Peyer's patch (tissue), 4 donors: Measurements from ENCODE around the gene XRCC2. TPM values are rescaled to one million over a fixed set of nuclear protein-coding genes. Genes with fewer than 3 reads are reported as not detected.
"Not testable (repeated sequence)": the region's sequence is repeated elsewhere in the genome, so short reads cannot be mapped to it uniquely, and the experiment has no call there.

Experiments
- DNase-seq, 3 donors: peaks; one replicate each; pipeline ENCODE4 v3.0.0-alpha.2; 2017 to 2019
- H3K27ac ChIP-seq, 4 donors: fragments of 200-600 bp; sonication (generic); one replicate each; pipeline ENCODE4 v1.5.1; 2016 to 2019
- H3K27me3 ChIP-seq, 2 donors: fragments of 200-600 bp; sonication (generic); one replicate each; pipeline ENCODE4 v1.5.1; 2019
- H3K36me3 ChIP-seq, 3 donors: fragments of 200-600 bp; sonication (generic); one replicate each; pipeline ENCODE4 v1.5.1; 2016 to 2019
- H3K4me1 ChIP-seq, 4 donors: fragments of 200-600 bp; sonication (generic); one replicate each; pipeline ENCODE4 v1.5.1; 2016 to 2019
- H3K4me3 ChIP-seq, 4 donors: fragments of 200-600 bp; sonication (generic); 1 replicate in 3 of 4; 2 replicates in 1 of 4; pipeline ENCODE4 v1.5.1; 2016 to 2019; ENCODE audit warnings: mild to moderate bottlenecking in 1 of 4
- H3K9me3 ChIP-seq, 4 donors: fragments of 200-600 bp; sonication (generic); one replicate each; pipeline ENCODE4 v1.5.1; 2016 to 2019; ENCODE audit warnings: mild to moderate bottlenecking in 1 of 4
- CTCF ChIP-seq, 6 experiments: fragments of 450-650 bp in 4 of 6; fragments of 200-600 bp in 2 of 6; sonication (generic) in 1 of 6; IDR thresholded peaks; one replicate each; pipeline ENCODE4 v1.5.1; 2017 to 2019; ENCODE audit warnings: antibody characterized with exemption in 6 of 6, mild to moderate bottlenecking in 3 of 6, moderate library complexity in 1 of 6
- POLR2A ChIP-seq, 2 donors: fragments of 450-650 bp; IDR thresholded peaks; one replicate each; pipeline ENCODE4 v1.5.1; 2017; ENCODE audit warnings: antibody characterized with exemption in 2 of 2, mild to moderate bottlenecking in 2 of 2, moderate library complexity in 2 of 2
- total RNA-seq, 4 donors: library from RNA; depleted of rRNA; stranded (reverse); fragments of >200 nt; gene quantifications; one replicate each; pipeline ENCODE4 v1.1.0, GENCODE V29; 2016

The XRCC2 gene
- total RNA-seq, 4 donors from 2014 or later, result 1.2 to 10.7 (median 1.8) TPM

DNA sequence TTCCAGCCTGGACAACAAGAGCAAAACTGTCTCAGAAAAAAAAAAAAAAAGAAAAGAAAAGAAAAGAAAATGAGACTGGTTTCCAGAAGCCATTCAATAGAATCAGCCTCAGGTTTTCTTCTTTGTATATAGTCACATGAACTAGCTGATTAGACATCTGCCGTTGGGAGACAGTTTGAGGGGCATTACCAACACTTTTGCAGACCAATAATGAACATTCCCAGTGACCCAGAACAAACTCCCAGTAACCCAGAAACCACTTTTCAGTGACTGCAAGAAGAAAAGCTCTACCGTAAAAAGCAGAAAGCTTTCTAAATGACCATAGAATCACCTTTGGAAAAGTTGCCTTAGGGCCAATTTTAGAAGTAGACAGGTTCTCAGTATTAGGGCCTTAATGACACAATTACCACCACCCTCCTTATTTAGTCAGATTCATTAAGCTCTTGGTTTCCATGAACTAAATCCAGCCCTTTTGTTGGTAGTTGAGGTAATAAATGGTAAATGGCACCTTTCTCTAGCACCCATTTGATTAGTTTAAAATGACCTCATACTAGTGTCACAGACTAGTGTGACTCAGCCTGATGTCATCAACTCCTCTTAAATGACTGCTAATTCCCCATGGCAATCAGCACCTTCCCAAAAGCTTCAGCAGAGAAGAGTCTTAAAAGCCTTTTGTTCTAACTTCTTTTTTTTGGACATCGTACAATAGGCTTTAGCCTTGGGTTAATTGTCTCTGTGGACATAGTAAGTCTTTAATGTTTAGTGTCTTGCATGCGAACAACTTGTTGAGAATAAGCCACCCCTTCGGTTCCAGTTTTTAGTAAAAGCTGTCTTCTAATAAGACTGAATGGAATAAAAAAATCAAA, 33.6 kb upstream of the XRCC2 start:
- H3K4me3 ChIP-seq, result no peak overlapping the region

GRCh38 chr7:152704796-152705384, 28.9 kb upstream of the XRCC2 start:
- H3K9me3 ChIP-seq, result peaks cover 0 to 16% (median 0%) of the 10 kb centered on the region in 4 donors
- no peaks in the 10 kb centered on the region for H3K27me3 ChIP-seq
- TF ChIP-seq CTCF (IDR thresholded peaks at IDR 0.05), result no peak
- no peak for TF ChIP-seq POLR2A (IDR thresholded peaks at IDR 0.05)
- no peaks in the 10 kb centered on the region for H3K36me3 ChIP-seq
- no peak overlapping the region for H3K27ac ChIP-seq
- no peak overlapping the region for H3K4me3 ChIP-seq
- DNase-seq, result no peak
- no peaks in the 10 kb centered on the region for H3K4me1 ChIP-seq

More for the DNA sequence above, 33.6 kb upstream of the XRCC2 start:
- Histone ChIP-seq H3K9me3 (peaks cover 0 to 10% (median 0%) of the 10 kb centered on the region in 4 donors), H3K27me3 (no peaks in the 10 kb centered on the region), H3K4me1 (no peaks in the 10 kb centered on the region), H3K27ac (no peak overlapping the region), H3K36me3 (no peaks in the 10 kb centered on the region)
- no peak for DNase-seq
- TF ChIP-seq POLR2A (IDR thresholded peaks at IDR 0.05) (no peak), CTCF (IDR thresholded peaks at IDR 0.05) (no peak)

DNA sequence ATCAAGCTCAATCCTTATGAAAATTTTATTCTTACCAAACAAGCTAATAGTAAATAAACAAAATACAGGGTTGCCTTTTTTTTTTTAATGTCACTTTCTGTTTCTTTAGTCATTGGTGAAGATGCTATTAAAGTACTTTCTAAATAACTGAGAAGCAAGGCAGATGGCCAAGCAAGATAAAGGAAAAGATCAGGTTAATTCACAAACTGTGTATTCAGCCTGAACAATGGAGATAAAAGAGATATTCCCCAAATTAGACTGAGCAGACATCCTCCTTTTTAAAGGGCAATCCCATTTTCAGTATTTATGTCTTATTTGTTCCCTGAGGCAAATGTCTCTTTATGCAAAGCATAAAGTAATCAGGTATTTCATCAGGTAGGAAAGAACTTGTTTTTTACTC, 23.1 kb upstream of the XRCC2 start:
- Histone ChIP-seq H3K36me3 (no peaks in the 10 kb centered on the region), H3K9me3 (peaks cover 0 to 2% (median 0%) of the 10 kb centered on the region in 4 donors), H3K4me1 (no peaks in the 10 kb centered on the region), H3K27me3 (no peaks in the 10 kb centered on the region), H3K27ac (no peak overlapping the region), H3K4me3 (no peak overlapping the region)
- TF ChIP-seq POLR2A (IDR thresholded peaks at IDR 0.05), result no peak
- DNase-seq, result no peak

DNA sequence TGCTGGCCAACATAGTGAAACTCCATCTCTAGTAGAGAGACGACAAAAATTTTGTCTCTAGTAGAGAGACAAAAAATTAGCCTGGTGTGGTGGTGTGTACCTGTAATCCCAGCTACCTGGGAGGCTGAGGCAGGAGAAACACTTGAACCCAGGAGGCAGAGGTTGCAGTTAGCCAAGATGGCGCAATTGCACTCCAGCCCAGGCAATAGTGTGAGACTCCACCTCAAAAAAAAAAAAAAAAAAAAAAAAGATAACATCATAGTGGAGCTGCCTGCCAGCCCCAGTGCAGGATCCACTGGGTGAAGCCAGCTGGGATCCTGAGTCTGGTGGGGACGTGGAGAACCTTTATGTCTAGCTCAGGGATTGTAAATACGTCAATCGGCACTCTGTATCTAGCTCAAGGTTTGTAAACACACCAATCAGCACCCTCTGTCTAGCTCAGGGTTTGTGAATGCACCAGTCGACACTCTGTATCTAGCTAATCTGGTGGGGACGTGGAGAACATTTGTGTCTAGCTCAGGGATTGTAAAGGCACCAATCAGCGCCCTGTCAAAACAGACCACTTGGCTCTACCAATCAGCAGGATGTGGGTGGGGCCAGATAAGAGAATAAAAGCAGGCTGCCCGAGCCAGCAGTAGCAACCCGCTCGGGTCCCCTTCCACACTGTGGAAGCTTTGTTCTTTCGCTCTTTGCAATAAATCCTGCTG, 21.5 kb upstream of the XRCC2 start:
- H3K4me1 ChIP-seq, H3K27ac ChIP-seq, H3K9me3 ChIP-seq, H3K36me3 ChIP-seq, H3K27me3 ChIP-seq, H3K4me3 ChIP-seq: not testable (repeated sequence)
- DNase-seq, result peak in 1 of 3 donors; percentile 1

- H3K27ac ChIP-seq, H3K4me3 ChIP-seq, H3K9me3 ChIP-seq, H3K27me3 ChIP-seq, H3K4me1 ChIP-seq, DNase-seq, H3K36me3 ChIP-seq: not testable (repeated sequence)
Measured at GRCh38 chr7:152692196-152692595, 16.3 kb upstream of the XRCC2 start.

- no peaks in the 10 kb centered on the region for H3K4me1 ChIP-seq
- no peaks in the 10 kb centered on the region for H3K36me3 ChIP-seq
- no peaks in the 10 kb centered on the region for H3K9me3 ChIP-seq
- DNase-seq, result no peak
- no peaks in the 10 kb centered on the region for H3K27me3 ChIP-seq
- TF ChIP-seq POLR2A (IDR thresholded peaks at IDR 0.05) (no peak), CTCF (IDR thresholded peaks at IDR 0.05) (no peak)
- H3K4me3 ChIP-seq, result no peak overlapping the region
- H3K27ac ChIP-seq, result no peak overlapping the region
Measured at GRCh38 chr7:152683297-152683696, 7.4 kb upstream of the XRCC2 start.
